Measurements from ENCODE around the gene SLC25A26.
"Not testable (repeated sequence)": the region's sequence is repeated elsewhere in the genome, so short reads cannot be mapped to it uniquely, and the experiment has no call there.

Gene SLC25A26

DNA sequence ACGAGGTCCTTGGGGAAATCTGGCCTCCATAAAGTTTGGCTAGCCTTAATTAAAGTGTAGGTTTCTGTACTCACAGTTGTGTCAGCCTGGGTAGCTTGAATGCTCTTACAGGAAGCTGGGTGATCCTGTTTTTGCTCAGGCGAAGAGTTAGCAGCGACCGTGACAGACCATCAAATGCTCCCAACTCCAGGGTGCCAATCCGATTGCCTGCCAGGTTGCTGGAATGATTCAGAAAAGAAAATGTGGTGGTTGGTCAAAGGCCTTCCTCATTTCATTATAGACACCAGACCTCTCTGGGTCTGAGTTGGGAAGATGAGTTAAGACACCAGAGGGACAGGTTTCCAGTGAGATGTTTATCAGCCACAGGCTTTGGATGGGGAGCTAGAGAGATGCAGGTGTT, 194.0 kb downstream of the SLC25A26 start:
- DNase-seq, result no peak

DNA sequence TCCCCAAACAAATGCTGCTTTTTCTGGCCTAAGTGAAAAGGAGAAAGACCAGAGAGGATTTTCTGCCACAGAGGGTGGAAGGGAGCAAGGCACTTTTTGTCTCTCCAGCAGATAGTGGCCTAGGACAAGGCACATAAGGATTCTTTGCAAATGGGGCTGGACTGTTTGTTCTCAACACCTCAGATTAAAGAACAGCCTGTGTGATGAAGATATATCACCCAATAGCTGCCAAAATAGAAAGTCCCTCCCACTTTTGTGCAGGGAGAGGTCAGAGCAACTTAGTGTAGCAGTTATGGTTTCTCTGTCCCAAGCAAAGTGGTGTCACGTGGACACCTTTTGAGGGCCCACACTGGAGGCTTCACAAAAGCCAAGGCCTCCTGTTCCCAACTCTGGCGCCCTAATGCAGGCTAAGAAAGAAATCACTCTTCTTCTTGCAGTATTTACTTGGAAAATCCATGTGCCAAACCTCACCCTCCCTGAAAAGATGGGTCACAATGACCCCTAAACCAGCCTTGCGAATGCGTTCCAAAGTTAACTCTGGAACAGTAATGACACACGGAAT, 195.1 kb downstream of the SLC25A26 start:
- DNase-seq, result no peak

DNA sequence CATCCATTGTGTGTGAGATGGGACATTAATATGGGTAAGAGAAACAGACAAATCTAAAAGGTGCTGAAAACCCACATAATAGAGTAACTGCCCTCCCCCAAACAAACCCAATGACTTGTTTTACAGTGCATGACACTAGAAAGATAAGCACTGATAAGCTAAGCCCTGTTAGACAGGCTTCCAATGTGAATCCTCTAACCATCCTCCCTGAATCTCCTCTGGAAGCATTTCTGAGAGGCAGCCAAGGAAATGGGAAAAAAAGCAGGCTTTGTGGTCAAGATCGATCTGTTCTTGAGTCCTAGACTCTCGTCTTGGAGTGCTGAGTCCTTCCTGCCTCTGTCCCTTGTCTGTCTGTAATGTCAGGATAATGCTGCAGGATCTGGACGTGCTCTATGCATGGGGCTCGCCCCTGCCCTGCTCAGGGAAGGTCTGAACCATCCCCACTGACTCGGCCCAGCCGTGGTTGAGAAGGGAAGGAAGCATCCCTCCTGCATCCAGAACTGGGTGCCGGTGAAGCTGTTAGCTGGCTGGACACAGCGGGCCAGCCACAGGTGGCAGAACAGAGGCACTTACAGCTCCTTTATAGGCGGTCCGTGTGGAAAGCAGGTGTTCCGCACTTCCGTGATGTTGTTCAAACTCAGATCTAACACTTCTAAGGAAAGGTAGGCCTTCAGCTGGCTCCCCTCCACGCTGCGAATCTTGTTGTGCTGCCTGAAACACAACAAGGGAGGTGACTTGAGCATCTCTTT, 195.9 kb downstream of the SLC25A26 start:
- no peak for DNase-seq

DNA sequence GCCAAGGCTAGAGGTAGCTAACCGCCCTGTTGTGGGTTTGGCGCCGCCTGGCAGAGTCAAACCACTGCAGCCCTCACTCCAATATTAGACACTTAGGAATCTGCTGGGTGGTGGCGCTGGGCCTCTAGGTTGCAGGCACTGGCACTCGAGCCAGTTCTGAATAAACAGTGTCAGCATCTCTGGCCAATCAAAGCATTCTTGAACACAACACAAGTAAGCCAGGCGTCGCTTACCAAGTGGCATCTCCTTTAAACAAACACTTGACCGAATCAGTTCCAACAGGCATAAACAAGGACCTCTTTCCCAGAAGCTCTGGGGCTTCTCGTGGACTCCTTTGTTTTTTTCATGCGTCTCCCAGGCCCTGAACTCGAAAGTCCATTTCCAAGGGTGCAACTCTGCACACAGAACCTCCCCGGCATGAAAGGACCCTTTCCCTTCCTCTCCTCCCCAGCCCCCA, 197.7 kb downstream of the SLC25A26 start:
- no peak for DNase-seq

DNA sequence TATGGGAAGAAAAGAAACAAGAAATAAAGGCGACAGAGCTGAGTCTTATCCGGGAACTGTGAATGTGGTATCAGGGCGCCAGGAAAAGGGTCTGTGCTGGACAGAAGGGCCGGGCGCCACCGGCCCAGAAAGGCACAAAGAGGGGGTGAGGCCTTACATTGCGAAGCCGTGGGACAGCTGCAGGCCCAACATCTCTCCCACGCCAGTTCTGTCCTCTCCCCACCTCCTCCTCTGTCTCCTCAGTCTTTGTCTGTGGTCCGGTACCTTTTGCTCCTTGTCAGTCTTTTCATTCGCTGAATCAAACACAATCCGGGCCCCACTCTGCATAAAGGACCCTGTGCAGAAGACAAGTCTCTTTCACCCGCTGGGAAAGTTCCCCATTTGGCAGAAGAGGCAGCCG, 198.2 kb downstream of the SLC25A26 start:
- no peak for DNase-seq

DNA sequence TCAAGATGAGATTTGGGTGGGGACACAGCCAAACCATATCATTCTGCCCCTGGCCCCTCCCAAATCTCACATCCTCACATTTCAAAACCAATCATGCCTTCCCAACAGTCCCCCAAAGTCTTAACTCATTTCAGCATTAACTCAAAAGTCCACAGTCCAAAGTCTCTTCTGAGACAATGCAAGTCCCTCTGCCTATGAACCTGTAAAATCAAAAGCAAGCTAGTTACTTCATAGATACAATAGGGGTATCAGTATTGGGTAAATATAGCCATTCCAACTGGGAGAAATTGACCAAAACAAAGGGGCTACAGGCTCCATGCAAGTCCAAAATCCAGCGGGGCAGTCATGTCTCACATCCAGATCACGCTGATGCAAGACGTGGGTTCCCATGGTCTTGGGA, 200.3 kb downstream of the SLC25A26 start:
- not testable (repeated sequence) for DNase-seq

DNA sequence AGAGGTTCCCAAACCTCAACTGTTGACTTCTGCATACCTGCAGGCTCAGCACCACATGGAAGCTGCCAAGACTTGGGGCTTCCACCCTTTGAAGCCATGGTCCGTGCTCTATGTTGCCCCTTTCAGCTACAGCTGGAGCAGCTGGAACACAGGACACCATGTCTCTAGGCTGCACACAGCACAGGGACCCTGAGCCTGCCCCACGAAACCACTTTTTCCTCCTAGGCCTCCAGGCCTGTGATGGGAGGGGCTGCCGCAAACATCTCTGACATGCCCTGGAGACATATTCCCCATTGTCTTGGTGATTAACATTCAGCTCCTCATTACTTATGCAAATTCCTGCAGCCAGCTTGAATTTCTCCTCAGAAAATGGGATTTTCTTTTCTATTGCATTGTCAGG, 201.1 kb downstream of the SLC25A26 start:
- not testable (repeated sequence) for DNase-seq

DNA sequence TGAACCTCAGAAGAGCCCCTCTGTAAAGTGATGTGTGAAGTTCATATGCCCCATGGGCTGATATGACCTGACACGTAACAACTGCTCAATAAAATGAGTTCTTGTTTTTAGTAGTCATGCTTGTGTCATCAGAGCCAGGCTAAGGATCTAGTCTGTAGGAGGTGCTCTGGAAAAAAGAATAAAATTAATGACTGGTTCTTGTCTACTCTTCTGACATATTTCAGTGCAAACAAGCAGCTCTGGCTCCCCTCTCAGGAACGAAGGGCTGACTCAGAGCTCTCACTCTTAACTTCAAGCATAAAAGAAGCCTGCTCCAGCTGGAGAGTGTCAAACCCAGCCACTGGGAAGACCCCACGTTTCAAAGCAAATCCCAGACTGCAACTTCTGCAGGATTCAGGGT, 203.0 kb downstream of the SLC25A26 start:
- no peak for DNase-seq

DNA sequence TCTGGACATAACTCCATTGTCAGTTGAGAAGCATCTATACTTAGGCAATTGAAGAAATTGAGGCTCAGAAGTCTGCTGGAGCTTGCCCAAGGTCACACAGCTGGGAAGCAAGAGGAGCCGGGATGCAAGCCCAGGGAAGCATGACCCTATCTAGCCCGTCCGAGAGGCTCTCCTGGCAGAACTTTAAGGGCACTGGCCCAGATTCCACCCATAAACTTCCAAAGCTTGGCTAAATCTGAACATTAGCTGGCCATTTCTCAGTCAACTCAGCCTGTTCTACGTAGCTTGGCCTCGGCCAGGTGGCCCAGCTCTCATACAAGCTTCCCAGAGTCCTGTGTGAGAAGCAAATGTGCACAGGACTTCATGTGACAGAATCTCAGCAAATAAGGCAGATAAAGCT, 204.2 kb downstream of the SLC25A26 start:
- no peak for DNase-seq

DNA sequence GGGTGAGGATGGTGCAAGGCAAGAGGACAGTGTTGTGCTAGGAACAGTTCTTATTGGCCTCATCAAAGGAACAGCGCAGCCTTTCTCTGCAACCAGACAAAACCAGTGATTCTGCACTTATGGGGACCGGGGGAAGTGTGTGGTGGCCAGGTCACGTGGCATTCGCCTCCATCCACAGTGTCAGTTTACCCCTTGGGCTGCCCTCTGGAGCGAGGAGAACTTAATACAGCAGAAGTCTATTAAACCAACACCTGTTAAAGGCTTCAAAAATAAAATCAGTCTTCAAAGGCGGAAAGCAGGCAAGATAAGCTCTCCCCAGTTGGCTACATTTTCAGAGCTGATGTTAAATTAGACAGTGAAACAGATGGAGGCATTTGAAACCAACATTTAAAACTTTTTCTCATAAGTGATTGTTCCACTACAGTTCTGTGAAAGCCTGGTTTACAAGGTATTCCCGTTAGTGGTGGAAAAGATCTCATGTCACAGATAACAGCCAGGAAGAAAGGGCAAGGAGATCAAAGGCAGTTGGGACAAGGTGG, 204.8 kb downstream of the SLC25A26 start:
- no peak for DNase-seq

DNA sequence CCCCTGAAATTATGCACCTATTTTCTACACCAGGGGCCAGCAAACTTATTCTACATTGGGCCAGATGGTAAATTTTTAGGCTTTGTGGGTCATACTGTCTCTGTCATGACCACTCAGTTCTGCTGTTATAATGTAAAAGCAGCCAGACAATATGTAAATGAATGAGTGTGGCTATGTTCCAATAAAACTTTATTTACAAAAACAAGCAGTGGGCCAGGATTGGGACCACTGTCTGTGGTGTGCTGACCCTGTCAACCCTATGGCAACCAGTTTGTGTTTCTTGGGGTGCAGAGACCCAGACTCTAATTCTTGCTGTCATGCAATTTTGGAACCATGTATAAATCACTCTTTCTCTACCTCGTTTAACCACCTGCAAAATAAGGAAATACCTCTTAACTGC, 205.3 kb downstream of the SLC25A26 start:
- no peak for DNase-seq

DNA sequence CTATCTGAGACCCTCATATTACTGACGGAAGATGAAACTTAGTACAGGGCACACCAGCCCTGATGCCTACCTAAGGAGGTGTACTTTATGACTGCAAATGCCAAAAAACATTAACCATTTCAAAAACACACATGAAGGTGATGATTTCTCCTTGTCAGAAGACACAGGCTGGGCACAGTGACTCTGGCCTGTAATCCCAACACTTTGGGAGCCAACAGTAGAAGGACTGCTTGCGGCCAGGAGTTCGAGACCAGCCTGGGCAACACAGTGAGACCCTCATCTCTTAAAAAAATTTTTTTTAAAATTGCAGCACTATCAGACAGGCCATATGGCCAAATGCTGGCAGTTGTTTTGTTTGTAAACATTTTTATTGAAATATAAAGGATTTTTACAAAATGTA, 206.6 kb downstream of the SLC25A26 start:
- no peak for DNase-seq

DNA sequence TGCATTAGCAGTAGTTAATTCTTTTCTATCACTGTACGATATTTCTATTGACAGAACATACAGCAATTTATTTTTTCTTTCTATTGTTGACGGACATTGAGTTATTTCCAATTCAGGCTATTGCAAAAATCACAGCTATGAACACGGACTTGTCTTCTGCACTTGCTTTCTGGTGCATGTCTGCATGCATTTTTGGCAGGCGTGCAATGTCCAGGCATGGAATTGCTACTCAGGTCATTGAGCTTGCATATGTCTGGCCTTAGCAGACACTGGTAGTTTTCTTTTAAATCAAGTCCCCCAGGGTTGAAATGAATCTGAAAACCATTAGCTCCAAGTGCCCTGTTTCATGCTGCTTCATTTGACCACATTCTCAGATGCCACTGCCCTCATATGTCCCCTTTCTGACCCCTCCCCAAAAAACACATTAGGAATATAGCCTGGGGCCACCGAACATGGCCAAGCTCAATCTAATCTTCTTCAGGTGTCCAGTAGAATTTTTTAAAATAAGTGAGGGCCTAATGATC, 207.2 kb downstream of the SLC25A26 start:
- DNase-seq, result no peak
